Measurements from ENCODE around the gene PCDHGA7.

The PCDHGA7 gene

DNA sequence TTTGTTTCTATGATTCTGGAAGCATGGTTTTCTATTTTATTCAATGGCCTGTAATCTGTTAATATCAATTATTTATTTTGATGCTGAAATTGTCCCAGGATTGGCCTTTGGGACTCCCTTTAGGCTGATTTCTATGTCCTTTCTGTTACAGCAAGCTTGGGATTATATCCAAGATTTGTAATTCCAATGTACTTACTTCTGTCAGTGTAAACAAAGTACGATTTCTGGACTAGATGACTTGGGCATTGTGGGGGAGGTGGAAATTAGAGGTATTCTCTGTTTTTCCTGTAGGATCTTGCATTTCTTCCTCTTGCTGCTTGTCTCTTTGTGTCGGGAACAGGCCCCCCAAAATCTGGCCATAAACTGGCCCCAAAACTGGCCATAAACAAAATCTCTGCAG lies 51.5 kb downstream of the PCDHGA7 start:
- no peak overlapping the region for H3K27ac ChIP-seq
- ChIA-PET POLR2A (ENCODE audit: low non-redundant PET) (no interaction called here), CTCF (no interaction called here)
- TF ChIP-seq, protein P1, sequence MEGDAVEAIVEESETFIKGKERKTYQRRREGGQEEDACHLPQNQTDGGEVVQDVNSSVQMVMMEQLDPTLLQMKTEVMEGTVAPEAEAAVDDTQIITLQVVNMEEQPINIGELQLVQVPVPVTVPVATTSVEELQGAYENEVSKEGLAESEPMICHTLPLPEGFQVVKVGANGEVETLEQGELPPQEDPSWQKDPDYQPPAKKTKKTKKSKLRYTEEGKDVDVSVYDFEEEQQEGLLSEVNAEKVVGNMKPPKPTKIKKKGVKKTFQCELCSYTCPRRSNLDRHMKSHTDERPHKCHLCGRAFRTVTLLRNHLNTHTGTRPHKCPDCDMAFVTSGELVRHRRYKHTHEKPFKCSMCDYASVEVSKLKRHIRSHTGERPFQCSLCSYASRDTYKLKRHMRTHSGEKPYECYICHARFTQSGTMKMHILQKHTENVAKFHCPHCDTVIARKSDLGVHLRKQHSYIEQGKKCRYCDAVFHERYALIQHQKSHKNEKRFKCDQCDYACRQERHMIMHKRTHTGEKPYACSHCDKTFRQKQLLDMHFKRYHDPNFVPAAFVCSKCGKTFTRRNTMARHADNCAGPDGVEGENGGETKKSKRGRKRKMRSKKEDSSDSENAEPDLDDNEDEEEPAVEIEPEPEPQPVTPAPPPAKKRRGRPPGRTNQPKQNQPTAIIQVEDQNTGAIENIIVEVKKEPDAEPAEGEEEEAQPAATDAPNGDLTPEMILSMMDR (conservative IDR thresholded peaks at IDR 0.05; ENCODE audit: low read depth) = no peak
- no peak for DNase-seq (ENCODE audit: low spot score)
